Endodermal cell (in vitro differentiated cells): ENCODE measurements around the gene HOXA1. TPM values are rescaled to one million over a fixed set of nuclear protein-coding genes. Genes with fewer than 3 reads are reported as not detected.
A peak's percentile ranks its signal among the peaks of the same experiment; 100 is the strongest.

Experiments
- DNase-seq: peaks from one replicate; pipeline ENCODE4 v3.0.0-alpha.2; 2017
- H3K27ac ChIP-seq: 2 replicates; pipeline ENCODE4 v1.5.1; 2013; ENCODE audit warnings: mild to moderate bottlenecking, low read depth, low read length, moderate library complexity
- H3K27me3 ChIP-seq: 2 replicates; pipeline ENCODE4 v1.6.1; 2013; ENCODE audit warnings: mild to moderate bottlenecking, low read length, moderate library complexity; ENCODE audit not compliant: insufficient read depth, control insufficient read depth, poor library complexity, severe bottlenecking
- H3K36me3 ChIP-seq: 2 replicates; pipeline ENCODE4 v1.7.0; 2013; ENCODE audit warnings: mild to moderate bottlenecking, low read length, moderate library complexity; ENCODE audit not compliant: control insufficient read depth, insufficient read depth
- H3K4me1 ChIP-seq: one replicate; pipeline ENCODE4 v1.7.0; 2013; ENCODE audit warnings: low read length; ENCODE audit not compliant: control insufficient read depth, insufficient read depth
- H3K4me3 ChIP-seq: 2 replicates; pipeline ENCODE4 v1.5.1; 2013; ENCODE audit warnings: mild to moderate bottlenecking, low read length, moderate library complexity
- H3K9ac ChIP-seq: 2 replicates; pipeline ENCODE4 v1.6.1; 2013; ENCODE audit warnings: mild to moderate bottlenecking, low read length, moderate library complexity; ENCODE audit not compliant: poor library complexity, severe bottlenecking; ENCODE audit errors: extremely low read depth
- H3K9me3 ChIP-seq: 2 replicates; pipeline ENCODE4 v1.6.1; 2013; ENCODE audit warnings: mild to moderate bottlenecking, low read length, moderate library complexity; ENCODE audit not compliant: control insufficient read depth
- H3K27ac Mint-ChIP-seq: 2 replicates; pipeline ENCODE4 v1.8.0; 2020; ENCODE audit warnings: mixed read lengths
- H3K27me3 Mint-ChIP-seq: 2 replicates; pipeline ENCODE4 v1.8.0; 2021; ENCODE audit warnings: mild to moderate bottlenecking, mixed read lengths; ENCODE audit not compliant: insufficient read depth
- H3K36me3 Mint-ChIP-seq: 2 replicates; pipeline ENCODE4 v1.8.0; 2020; ENCODE audit warnings: low read depth, mixed read lengths
- H3K4me1 Mint-ChIP-seq: 2 replicates; pipeline ENCODE4 v1.8.0; 2020; ENCODE audit warnings: mixed read lengths
- H3K4me3 Mint-ChIP-seq: 2 replicates; pipeline ENCODE4 v1.8.0; 2020; ENCODE audit warnings: mild to moderate bottlenecking, moderate library complexity, mixed read lengths
- H3K9me3 Mint-ChIP-seq: 2 replicates; pipeline ENCODE4 v1.8.0; 2020; ENCODE audit warnings: mild to moderate bottlenecking, mixed read lengths
- WGBS, 2 experiments: methylation state at CpG; one replicate each; pipeline versions ENCODE4 v1.1.5 to v1.1.7; 2013; ENCODE audit warnings: missing lambda C conversion rate in 2 of 2, mixed read lengths in 1 of 2; ENCODE audit not compliant: insufficient coverage in 1 of 2, insufficient read length in 1 of 2; 5-methylcytosine and 5-hydroxymethylcytosine counted together
- total RNA-seq, 2 donors: library from RNA; stranded (reverse); fragmentation: NEBNext Ultra II Directional in 1 of 2; extraction: Animal tissue kit (Norgen Biotek cat#: 25700) in 1 of 2; gene quantifications; 2 replicates in 1 of 2; 3 replicates in 1 of 2; pipeline ENCODE4 v1.2.1, GENCODE V29; 2021
- TF ChIP-seq, protein P1 (sequence below): fragments of 200-600 bp; sonication (generic); conservative IDR thresholded peaks from 2 replicates; pipeline ENCODE4 v1.5.0; 2021; ENCODE audit warnings: antibody characterized with exemption, mild to moderate bottlenecking

The HOXA1 gene
- total RNA-seq, 2 donors from 2014 or later, result not detected

DNA sequence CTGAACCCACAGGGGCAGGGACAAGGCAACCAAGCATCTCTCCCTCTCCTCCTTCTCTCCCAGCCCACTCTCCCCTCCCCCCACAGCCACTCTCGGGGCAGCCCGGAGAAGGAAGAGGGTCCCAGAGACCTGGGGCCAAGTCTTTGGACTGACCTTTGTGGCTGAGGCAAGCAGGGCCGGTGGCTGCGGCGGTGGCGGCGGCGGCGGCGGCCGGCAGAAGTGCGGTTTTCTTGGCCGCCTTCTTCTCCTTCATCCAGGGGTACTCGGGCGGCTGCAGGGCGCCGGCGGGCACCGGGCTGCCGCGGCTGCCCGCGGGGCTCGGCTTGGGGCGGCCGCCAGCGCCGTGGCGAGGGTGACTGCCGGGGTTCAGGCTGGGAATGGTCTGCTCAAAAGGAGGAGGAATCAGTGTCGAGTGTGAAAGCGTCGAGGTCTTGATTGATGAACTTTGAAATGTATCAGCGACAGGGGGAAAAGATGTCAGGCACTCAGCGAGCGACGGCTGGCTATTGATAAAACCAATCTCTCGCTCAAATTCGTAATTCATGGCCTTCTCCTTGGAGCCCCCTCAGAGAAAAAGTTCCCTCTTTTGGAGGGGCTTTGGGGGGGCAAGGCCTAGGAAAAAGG, 6.3 kb upstream of the HOXA1 start:
- Mint-ChIP-seq H3K9me3 (peaks cover 2% of the 10 kb centered on the region), H3K27ac (no peak overlapping the region), H3K4me3 (no peak overlapping the region), H3K4me1 (peaks cover 16% of the 10 kb centered on the region), H3K27me3 (peaks cover 100% of the 10 kb centered on the region), H3K36me3 (no peaks in the 10 kb centered on the region)
- 2 to 6% methylated on average over 11 to 39 of the region's 39 CpGs for WGBS, 2 experiments
- Histone ChIP-seq H3K4me3 (peak overlapping the region; percentile 61), H3K27ac (peak overlapping the region; percentile 96), H3K9me3 (no peaks in the 10 kb centered on the region), H3K4me1 (peaks cover 4% of the 10 kb centered on the region), H3K36me3 (no peaks in the 10 kb centered on the region), H3K9ac (no peak overlapping the region), H3K27me3 (peaks cover 100% of the 10 kb centered on the region)
- peak; percentile 77 for DNase-seq
- TF ChIP-seq, protein P1, sequence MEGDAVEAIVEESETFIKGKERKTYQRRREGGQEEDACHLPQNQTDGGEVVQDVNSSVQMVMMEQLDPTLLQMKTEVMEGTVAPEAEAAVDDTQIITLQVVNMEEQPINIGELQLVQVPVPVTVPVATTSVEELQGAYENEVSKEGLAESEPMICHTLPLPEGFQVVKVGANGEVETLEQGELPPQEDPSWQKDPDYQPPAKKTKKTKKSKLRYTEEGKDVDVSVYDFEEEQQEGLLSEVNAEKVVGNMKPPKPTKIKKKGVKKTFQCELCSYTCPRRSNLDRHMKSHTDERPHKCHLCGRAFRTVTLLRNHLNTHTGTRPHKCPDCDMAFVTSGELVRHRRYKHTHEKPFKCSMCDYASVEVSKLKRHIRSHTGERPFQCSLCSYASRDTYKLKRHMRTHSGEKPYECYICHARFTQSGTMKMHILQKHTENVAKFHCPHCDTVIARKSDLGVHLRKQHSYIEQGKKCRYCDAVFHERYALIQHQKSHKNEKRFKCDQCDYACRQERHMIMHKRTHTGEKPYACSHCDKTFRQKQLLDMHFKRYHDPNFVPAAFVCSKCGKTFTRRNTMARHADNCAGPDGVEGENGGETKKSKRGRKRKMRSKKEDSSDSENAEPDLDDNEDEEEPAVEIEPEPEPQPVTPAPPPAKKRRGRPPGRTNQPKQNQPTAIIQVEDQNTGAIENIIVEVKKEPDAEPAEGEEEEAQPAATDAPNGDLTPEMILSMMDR, result no peak

DNA sequence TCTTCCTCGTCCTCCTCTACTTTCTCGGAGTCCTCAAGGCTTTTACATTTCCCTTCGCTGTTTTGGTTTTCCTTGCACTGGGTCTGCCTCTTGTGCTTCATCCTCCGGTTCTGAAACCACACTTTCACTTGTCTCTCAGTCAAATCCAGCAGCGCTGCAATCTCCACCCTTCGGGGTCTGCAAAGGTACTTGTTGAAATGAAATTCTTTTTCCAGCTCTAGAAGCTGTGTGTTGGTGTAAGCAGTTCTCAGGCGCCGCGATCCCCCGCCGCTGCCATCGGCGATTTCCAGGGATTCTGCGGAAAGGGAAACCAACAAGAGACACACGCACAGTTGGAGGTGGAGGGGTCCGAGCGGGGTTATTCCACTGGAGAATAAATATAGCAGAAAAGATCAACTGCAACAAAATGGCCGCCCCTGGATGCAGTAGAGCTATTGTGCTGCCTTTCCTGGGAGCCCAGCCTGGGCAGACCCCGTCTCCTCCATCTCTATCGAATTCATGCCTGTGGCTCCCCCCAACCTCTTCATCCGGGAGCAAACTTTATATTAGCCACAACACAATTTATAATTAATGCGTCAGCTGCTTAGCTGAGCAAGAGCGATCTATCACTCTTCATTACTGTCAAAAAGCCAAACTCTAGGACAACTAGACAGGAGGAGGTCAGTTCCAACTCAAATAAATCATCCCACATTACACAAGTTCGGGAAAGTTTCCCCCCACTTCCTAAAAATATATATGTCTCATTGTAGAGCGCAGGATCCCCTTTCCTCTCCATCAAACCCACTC, 5.6 kb upstream of the HOXA1 start:
- WGBS, 2 experiments, result 7% methylated on average over 19 to 25 of the region's 25 CpGs
- Histone ChIP-seq H3K27ac (peak overlapping the region; percentile 96), H3K4me3 (peak overlapping the region; percentile 61), H3K27me3 (peaks cover 100% of the 10 kb centered on the region), H3K9ac (no peak overlapping the region), H3K36me3 (no peaks in the 10 kb centered on the region), H3K4me1 (peaks cover 4% of the 10 kb centered on the region), H3K9me3 (no peaks in the 10 kb centered on the region)
- Mint-ChIP-seq H3K9me3 (peaks cover 2% of the 10 kb centered on the region), H3K27me3 (peaks cover 100% of the 10 kb centered on the region), H3K27ac (no peak overlapping the region), H3K4me3 (no peak overlapping the region), H3K36me3 (no peaks in the 10 kb centered on the region), H3K4me1 (peaks cover 18% of the 10 kb centered on the region)
- DNase-seq, result peak; percentile 72
- TF ChIP-seq, protein P1, result no peak

DNA sequence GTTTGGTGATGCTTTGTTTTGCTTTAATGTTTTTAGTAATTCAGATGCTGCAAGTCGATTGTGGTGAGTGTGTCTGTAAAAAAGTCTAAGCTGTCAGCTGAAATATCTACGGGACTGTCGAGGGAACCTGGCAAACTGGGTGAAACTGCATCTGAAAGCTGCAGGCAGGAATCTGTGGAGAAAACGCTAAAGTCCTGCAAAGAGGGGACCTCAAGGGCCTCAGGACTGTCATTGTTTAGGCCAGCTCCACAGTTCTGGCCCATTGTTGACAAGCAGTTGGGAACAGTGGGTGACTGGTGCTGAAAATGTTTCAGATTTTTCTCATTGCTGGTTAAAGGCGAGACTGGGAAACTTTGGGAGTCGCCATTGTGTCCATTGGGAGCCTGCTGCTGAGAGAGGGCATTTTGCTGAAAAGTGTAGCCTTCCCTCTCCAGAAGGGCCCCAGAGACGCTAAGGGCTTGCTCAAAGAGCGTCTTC, 4.9 kb upstream of the HOXA1 start:
- H3K36me3 Mint-ChIP-seq, result no peaks in the 10 kb centered on the region
- H3K4me1 Mint-ChIP-seq, result peaks cover 19% of the 10 kb centered on the region
- H3K9ac ChIP-seq, result no peak overlapping the region
- peak; percentile 69 for DNase-seq
- H3K27me3 ChIP-seq, result peaks cover 100% of the 10 kb centered on the region
- H3K4me1 ChIP-seq, result peaks cover 4% of the 10 kb centered on the region
- H3K36me3 ChIP-seq, result no peaks in the 10 kb centered on the region
- H3K4me3 Mint-ChIP-seq, result no peak overlapping the region
- no peak overlapping the region for H3K27ac Mint-ChIP-seq
- H3K27me3 Mint-ChIP-seq, result peaks cover 100% of the 10 kb centered on the region
- 6 to 10% methylated on average over 8 of the region's 8 CpGs for WGBS, 2 experiments
- TF ChIP-seq, protein P1, result no peak
- peak overlapping the region; percentile 61 for H3K4me3 ChIP-seq
- H3K9me3 Mint-ChIP-seq, result peaks cover 2% of the 10 kb centered on the region
- H3K9me3 ChIP-seq, result no peaks in the 10 kb centered on the region
- H3K27ac ChIP-seq, result peak overlapping the region; percentile 96
